Measurements from ENCODE around the gene RAPGEF3. TPM values are rescaled to one million over a fixed set of nuclear protein-coding genes. Genes with fewer than 3 reads are reported as not detected.

The RAPGEF3 gene
- total RNA-seq, 1 donor from 2014 or later: 165 TPM

GRCh38 chr12:47773062-47773857 is 14.6 kb upstream of the RAPGEF3 start, which contains the start of gene SLC48A1:
Gene SLC48A1, plus strand, starts transcription at chr12:47773238. Its CDS starts 67 bp downstream, at chr12:47773305.
- H3K27ac ChIP-seq: peak within 1 kb of the TSS; percentile 76 to 89

GRCh38 chr12:47772738-47773061 is 14.0 kb upstream of the RAPGEF3 start:
- peak overlapping the region; percentile 76 to 89 for H3K27ac ChIP-seq
- TF ChIP-seq CTCF (IDR thresholded peaks at IDR 0.05): no peak
- H3K27me3 ChIP-seq: no peaks in the 10 kb centered on the region
- intact Hi-C loops (cut with DNase I): loop anchor here (1.0 kb wide), 1 partner anchor 19 kb away; no protein-coding TSS in a partner anchor
- DNase-seq (ENCODE audit: low spot score in 2 of 2): no peak
- H3K36me3 ChIP-seq: no peaks in the 10 kb centered on the region
- peak overlapping the region; percentile 93 to 98 for H3K4me3 ChIP-seq
- peaks cover 28 to 41% of the 10 kb centered on the region in 2 donors for H3K4me1 ChIP-seq
- no peaks in the 10 kb centered on the region for H3K9me3 ChIP-seq

More at GRCh38 chr12:47773062-47773857, 14.6 kb upstream of the RAPGEF3 start, which contains the start of gene SLC48A1:
- Histone ChIP-seq H3K4me3 (peak within 1 kb of the TSS; percentile 93 to 98), H3K27me3 (no peaks in the 10 kb centered on the region), H3K36me3 (no peaks in the 10 kb centered on the region), H3K9me3 (no peaks in the 10 kb centered on the region), H3K4me1 (peaks cover 34 to 47% of the 10 kb centered on the region in 2 donors)
- peak in 1 of 2 donors; percentile 81 for DNase-seq (ENCODE audit: low spot score in 2 of 2)
- intact Hi-C loops (cut with DNase I): loop anchor here (1.0 kb wide), 1 partner anchor 20 kb away; no protein-coding TSS in a partner anchor
- peak in 2 of 3 experiments; percentile 32 to 42 for TF ChIP-seq CTCF (IDR thresholded peaks at IDR 0.05)

- no peak for DNase-seq (ENCODE audit: low spot score in 2 of 2)
- intact Hi-C loops (cut with DNase I): no loop called here
- Histone ChIP-seq H3K36me3 (no peaks in the 10 kb centered on the region), H3K27ac (no peak overlapping the region), H3K4me1 (peaks cover 25 to 36% of the 10 kb centered on the region in 2 donors), H3K9me3 (no peaks in the 10 kb centered on the region), H3K4me3 (peak overlapping the region in 1 of 2 donors; percentile 93), H3K27me3 (no peaks in the 10 kb centered on the region)
- no peak for TF ChIP-seq CTCF (IDR thresholded peaks at IDR 0.05)
Measured at GRCh38 chr12:47772094-47772660, 13.5 kb upstream of the RAPGEF3 start.

GRCh38 chr12:47771304-47771703 is 12.6 kb upstream of the RAPGEF3 start:
- H3K4me1 ChIP-seq: peaks cover 16 to 27% of the 10 kb centered on the region in 2 donors
- intact Hi-C loops (cut with DNase I): no loop called here
- H3K27me3 ChIP-seq: no peaks in the 10 kb centered on the region
- no peaks in the 10 kb centered on the region for H3K36me3 ChIP-seq
- no peak overlapping the region for H3K27ac ChIP-seq
- H3K9me3 ChIP-seq: no peaks in the 10 kb centered on the region
- DNase-seq (ENCODE audit: low spot score in 2 of 2): no peak
- H3K4me3 ChIP-seq: no peak overlapping the region
- no peak for TF ChIP-seq CTCF (IDR thresholded peaks at IDR 0.05)

- intact Hi-C loops (cut with DNase I): no loop called here
- no peak for TF ChIP-seq CTCF (IDR thresholded peaks at IDR 0.05)
- Histone ChIP-seq H3K27me3 (no peaks in the 10 kb centered on the region), H3K36me3 (no peaks in the 10 kb centered on the region), H3K4me3 (no peak overlapping the region), H3K9me3 (no peaks in the 10 kb centered on the region), H3K27ac (no peak overlapping the region), H3K4me1 (peaks cover 8 to 24% of the 10 kb centered on the region in 2 donors)
- no peak for DNase-seq (ENCODE audit: low spot score in 2 of 2)
Measured at GRCh38 chr12:47770086-47770726, 11.5 kb upstream of the RAPGEF3 start.
